Fibroblast of skin of right quadriceps (primary cell): ENCODE results near the gene AGPAT3.
A peak's percentile ranks its signal among the peaks of the same experiment; 100 is the strongest.

Experiments
- DNase-seq: peaks from one replicate; pipeline ENCODE4 v3.0.0-alpha.2; 2013

Gene AGPAT3

DNA sequence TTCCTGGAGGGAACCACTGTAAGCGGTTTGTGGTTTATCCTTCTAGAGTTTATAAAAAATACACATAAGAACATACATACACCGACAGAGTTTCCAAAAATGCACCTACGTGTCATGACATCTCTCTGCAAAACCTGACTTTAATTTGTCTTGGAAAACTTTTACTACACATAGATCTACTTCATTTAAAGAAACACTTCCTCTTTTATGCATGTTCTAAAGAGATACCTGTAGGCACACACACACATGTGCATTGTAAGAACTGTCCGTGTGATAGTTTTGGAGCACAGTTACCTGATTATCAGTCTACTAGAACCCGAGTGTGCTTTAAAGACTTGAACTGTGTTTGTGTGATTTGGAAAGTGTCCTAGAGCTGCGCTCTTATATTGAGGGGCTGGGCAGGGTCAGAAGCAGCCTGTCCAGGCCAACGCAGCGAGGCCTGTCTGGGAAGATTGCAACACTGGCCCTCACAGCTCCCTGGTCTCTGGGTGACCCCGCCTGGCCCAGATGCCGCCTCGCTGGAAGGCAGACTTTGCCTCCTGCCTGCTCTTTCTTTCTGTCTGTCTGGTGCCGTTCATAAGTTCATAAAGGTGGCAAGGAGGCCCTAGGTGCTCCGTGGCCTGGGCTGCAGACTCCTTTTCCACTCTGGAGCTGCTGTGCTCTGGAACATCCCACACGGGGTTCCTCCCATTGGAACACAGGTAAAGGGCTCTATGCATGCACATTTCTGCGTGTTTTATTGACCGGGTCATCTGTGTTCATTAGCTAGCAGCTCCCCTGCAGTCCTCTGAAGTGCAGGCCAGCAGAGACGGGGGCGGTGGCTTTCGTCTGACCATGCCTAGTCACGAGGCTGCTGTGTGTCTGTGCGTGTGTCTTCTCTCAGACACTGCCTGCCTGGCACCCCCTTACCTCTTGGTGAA is 46.3 kb downstream of the AGPAT3 start:
- no peak for DNase-seq

DNA sequence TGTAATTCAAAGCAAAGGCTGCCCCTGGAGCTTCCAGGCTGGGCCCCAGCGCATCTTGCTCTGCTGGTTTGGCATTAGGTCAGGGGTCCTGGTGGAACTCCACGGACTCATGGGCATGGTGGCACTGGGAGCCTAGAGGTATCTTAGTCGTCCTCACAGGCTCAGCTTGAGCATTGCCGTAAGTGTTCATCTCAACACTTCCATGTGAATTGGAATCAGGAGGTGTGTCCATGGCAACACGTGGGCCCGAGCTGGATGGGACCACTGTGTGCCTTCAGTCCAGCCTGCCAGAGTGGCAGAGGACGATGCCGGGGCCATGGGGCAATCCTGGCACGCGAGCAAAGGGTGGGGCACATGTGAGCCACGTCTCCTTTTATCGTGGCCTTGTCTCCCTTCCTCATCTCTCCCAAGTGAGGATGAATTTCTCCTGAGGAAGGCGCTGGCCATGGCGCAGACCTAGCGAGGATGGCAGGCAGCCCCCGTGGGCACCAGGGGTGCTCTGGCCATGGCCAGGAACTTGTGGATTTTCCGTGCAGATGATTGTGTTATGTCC is 47.0 kb downstream of the AGPAT3 start:
- DNase-seq, result no peak

- no peak for DNase-seq
Measured at GRCh38 chr21:43912500-43912899, 47.5 kb downstream of the AGPAT3 start.

DNA sequence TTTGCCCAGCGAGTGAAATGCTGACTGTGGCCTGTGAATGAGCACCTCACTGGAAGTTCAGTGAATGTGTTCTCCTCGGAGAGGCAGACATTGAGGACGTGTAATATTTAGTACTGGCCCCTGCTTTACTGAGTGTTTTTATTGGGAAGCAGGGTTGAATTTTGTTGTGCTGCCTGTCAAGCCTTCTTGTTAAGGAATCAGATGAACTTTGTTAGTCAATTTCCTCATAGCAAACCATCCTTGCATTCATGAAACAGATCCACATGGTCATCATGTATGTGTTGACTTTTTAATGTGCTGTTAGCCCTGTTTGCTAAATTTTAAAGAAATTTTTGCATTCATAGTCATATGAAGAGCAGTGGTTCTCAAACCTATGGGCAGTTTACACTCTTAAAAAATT is 47.9 kb downstream of the AGPAT3 start:
- DNase-seq, result no peak

DNA sequence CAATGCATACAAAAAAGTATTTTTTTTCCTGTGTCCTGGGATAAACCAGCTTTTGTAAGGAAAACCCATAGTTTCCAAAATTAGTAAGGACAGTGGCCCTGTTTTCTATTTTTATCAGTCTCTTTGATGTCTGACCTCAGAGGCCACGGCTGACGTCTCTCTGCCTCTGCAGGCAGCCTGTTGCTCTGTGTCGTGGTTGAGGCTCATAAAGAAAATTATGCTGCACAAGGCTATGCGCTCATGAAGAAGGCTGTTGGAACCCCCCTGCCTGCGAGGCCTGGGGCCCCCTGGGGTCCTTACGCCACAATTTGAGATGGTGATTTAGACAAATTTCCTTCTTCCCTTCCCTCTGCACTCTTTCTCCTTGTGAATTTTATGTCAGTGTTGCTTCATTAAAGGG is 48.9 kb downstream of the AGPAT3 start:
- peak; percentile 45 for DNase-seq

GRCh38 chr21:43916076-43916475 is 51.1 kb downstream of the AGPAT3 start:
- DNase-seq, result no peak

DNA sequence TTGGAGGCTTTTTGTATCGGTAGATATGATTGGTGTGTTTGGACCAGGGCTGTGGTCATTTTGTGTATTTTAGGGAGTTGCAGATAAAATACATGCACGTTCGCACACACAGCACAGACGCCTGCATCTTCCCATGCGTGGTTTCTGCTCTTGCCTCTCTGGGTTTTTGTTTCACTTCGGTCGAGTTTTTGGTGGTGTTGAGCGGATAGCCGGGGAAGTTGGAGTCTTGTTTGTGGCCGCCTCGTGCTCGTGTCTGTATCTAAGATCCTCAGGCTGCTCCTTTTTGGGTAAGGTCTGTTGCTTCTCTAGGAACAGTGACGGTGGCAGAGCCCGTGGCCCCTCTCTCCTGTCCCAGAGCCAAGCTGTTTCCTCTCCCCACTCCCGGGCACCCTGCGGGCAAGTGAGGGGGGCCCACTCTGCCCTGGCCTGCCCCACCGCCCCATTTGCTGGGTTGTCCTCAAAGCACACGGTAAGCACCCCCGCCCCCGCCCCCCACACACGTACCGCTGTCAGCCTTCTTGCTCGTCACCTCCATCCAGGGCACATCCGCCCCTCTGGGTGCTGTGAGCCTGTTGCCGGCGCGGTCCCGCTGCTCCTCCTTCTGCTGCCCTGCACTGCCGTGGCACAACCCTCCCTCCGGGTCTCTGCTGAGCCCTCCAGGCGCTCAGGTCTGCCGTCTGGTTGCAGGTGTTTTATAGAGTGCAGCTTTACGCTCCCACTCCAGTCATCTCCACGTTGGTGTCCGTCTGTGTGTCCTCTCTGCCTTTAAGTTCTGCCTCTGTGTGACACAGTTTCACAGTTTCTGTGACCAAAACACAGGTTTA is 51.9 kb downstream of the AGPAT3 start:
- DNase-seq, result no peak

- DNase-seq, result no peak
Measured at GRCh38 chr21:43917515-43918384, 52.7 kb downstream of the AGPAT3 start.

DNA sequence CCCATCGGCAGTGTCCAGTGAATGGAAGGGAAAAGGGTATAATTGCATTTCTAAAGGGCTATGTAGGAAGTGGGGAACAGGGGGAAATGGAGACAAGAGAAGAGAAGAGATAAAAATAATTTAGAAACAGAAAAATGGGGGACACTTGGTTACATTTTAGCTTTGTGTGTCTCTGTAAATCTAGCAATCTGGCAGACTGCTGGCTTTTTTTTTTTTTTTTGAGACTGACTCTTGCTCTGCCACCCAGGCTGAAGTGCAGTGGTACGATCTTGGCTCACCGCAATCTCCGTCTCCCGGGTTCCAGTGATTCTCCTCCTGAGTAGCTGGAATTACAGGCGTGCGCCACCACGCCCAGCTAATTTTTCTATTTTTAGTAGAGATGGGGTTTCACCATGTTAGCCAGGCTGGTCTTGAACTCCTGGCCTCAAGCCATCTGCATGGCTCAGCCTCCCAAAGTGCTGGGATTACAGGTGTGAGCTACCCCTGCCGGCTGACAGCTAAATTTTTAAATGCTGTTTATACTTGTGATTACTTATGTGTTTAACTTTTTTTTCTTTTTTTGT is 53.4 kb downstream of the AGPAT3 start:
- DNase-seq, result no peak

- DNase-seq, result no peak
Measured at GRCh38 chr21:43919283-43919682, 54.3 kb downstream of the AGPAT3 start.

DNA sequence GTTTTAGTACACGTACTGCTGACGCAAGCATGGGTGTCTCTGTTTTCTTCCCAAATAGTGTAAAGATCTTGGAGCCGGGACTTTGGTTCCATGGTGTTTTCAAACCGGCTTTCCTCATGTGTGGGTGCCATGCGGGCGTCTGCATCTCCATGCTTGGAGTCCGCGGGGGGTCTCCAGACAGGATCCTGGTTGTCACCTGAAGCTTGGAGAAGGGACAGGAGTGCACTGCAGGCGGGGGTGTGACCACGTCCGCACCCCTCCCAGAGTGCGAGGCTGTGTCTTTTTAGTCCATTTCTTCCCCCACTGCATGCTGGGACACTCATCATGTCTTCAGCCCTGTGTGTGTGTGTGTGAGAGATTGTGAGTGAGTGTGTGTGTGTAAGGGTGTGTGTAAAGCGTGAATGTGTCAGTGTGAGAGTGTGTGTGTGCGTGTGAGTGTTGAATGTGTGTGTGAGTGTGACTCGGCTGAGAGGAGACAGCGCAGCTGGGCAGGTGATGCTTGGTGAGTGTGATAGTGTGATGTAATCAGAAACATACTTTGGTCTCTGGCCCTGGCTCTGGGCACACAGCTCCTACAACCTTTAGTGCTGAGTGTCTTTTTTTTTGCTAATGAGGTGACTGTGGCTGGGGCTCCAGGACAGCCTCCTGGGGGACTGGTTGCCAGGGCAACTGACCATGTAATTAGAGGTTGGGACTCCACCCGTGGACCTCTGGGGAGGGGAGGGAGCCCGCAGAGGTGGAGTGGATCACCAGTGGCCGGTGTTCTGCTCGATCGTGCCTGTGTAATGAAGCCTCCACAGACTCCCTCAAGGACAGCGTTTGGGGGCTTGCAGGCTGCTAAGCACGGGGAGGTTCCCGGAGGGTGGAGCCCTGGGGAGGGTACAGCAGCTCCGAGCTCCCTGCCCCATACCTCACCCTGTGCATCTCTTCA is 55.1 kb downstream of the AGPAT3 start:
- DNase-seq, result no peak

GRCh38 chr21:43921571-43921978 is 56.6 kb downstream of the AGPAT3 start:
- no peak for DNase-seq

- peak; percentile 52 for DNase-seq
Measured at GRCh38 chr21:43921979-43922945, 57.2 kb downstream of the AGPAT3 start.

GRCh38 chr21:43922949-43923348 is 57.9 kb downstream of the AGPAT3 start:
- DNase-seq, result no peak

- DNase-seq, result no peak
Measured at GRCh38 chr21:43923391-43923790, 58.4 kb downstream of the AGPAT3 start.

DNA sequence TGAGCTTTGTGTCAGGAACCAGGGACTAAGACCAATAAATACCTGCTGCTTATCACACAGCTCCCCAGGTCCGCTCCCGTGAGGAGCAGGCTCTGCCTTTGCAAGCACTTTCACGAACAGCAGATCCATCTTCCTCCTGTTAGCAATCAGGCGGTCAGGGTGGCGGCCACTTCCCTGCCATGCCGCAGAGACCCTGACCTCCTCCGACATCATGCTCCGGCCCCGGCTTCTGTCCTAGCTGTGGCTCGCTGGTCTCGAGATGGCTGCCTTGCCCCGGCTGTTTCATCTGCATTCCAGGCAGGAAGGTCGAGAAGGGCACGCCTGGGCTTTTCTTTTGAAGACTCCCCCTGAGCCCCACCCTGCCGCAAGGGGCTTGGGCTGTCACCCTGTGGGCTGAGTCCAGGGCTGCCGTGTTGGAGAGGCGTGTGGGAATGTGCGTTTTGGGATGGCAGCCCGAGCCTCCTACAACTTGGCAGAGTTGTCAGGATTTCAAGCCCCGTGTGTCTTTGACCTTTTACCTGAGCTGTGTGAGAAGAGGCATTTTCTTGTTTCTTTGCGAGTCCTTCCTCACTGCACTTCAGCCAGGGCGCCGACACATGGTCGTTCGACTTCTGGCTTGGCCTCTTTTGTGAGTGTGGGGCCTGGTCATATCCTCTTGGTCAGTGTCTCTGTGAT is 59.5 kb downstream of the AGPAT3 start:
- DNase-seq, result no peak

DNA sequence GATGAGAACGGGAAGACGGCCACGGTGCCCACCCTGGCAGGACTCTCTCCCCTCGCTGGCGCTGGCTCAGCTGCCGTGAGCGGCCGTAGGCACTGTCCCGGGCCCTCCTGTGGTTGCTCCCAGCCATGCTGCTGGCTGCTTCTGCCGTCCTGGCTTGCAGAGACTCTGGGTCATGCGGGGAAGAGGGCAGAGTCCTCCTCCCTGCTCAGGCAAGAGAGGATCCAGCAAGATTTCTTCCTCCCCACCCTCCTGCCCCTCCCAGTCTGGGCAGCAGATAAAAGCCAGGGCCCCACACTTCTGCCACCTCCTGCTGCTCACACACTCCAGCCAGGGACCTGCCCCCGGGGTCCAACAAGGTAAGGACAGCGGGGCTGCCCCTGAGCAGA is 60.1 kb downstream of the AGPAT3 start:
- DNase-seq, result no peak

DNA sequence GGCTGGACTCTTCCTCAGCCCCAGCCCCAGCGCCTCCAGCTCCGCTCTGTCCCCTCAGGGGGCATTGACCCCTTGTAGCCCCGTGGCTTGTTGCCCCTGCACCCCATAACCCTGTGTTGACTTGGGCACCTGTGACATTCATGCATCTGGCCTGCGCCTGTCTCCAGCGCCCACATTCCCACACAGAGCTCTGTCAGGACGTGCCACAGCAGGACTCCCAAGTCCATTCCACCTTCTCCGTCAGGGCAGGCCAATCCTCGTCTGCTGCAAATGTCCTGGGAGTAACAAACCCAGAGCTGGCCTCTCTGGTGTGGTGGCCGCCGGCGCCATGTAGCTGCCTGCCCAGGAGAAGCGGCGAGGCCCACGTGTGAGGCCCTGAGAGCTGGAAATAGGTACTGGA is 60.6 kb downstream of the AGPAT3 start:
- no peak for DNase-seq

DNA sequence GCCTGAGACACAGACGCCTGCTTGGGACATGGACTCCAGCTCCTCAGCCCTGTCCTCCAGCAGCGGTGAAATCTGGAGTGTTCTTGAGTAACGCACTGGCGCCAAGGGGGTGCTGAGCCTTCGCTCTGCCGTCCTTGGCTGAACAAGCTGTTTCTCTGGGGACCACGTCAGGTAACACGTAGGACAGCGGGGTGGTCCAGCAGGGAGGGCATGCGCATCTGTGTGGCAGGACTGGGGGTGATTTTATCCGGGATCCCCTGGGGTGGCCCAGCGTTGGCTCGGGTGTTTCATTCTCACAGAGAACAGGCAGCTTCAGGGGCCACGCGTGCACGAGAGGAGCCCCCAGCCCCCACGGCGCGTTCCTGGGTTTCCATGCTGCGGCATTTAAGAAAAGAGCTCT is 61.2 kb downstream of the AGPAT3 start:
- DNase-seq, result no peak
